HG03060 (cell line): ENCODE data around the gene MED29.
"Not testable (repeated sequence)": the region's sequence is repeated elsewhere in the genome, so short reads cannot be mapped to it uniquely, and the experiment has no call there.

Experiments used
- ATAC-seq: cut with Tn5 transposase; IDR thresholded peaks from one replicate; pipeline ENCODE4 v1.9.1; 2021; ENCODE audit warnings: low read depth, moderate number of reproducible peaks; ENCODE audit not compliant: unreplicated experiment

MED29 gene

DNA sequence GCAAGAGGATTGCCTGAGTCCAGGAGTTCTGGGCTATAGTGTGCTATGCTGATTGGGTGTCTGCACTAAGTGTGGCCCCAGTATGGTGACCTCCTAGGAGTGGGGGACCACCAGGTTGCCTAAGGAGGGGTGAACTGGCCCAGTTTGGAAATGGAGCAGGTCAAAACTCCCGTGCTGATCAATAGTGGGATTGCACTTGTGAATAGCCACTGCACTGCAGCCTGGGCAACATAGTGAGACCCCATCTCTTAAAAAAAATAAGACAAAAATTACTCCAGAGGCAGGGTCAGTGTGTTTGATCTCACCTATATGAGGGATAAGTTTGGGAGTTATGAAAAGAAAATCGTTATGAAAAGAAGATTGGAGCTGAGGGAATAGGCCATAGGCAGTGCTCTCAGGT lies 22.0 kb upstream of the MED29 start:
- ATAC-seq: no peak

- ATAC-seq: no peak
Observed at GRCh38 chr19:39370735-39371134, 20.4 kb upstream of the MED29 start.

DNA sequence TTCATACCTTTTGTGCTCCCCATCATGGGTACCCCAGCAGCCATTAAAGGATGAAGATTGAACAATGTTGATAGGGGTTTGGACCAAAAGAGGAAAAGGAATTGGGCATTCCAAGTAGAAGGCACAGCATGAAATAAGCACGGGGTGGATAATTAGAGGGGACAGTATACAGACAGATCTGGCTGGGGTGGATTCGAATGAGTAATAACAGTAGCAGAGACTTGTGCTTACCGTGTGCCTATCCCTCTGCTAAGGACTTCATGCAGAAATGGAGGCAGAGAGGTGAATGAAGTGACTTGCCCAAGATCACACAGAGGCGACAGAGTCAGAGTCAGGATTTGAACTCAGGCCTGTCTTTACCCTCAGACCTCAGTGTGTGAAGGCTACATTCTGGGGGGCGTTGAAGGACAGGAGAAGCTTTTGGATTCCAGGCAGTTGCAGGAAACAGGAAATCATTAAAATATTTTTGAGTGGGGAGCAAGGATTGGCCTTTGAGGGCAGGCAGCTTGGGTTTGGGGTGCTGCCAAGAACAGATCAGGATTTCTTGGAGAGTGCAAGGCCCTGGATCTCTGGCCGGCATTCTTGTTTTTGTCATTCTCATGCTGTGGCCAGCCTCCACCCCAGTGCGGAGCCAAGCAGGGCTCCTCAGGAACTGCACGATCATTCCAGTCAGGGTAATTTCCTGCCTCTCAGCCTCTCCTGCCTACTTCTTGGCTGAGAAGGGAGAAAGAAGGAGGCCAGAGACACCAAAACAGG lies 19.0 kb upstream of the MED29 start:
- no peak for ATAC-seq

DNA sequence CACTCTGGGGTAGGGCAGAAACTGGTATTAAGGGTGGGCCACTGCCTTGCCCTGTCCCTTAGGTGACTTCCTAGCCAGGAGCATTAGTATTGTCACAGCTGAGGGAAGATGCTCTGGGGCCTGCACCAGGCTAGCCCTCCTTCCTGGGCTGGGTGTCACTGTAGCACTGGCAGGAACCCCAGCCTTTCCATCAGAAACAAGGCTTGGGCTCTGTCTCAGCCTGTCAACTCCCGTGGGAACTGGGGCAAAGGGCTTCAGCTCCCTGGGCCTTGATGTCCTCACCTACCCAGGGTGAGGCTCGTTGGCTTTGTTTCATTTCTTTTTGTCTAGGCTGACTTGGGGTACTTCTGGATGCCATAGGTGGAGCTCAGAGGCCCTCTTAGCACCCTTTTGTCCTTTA lies 18.2 kb upstream of the MED29 start:
- ATAC-seq: no peak

DNA sequence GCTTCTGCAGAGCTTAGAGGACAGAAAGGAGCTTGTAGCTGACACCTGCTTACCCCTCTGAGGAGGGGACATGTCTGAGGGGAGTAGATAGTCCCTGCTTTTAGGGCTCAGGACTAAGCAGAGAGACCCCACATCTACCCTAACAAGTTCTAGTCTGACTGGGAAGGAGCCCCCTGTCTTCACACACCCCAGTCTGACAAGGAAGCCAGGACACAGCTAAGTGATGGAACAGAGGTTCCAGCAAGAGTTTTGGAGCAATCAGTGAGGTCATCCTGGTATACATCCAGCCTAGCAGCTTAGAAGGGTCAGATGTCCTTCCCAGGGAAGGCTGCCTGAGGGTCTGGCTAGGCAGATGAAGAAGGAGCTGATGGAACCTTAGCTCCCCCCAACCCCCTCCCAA lies 15.2 kb upstream of the MED29 start:
- no peak for ATAC-seq

GRCh38 chr19:39377373-39378362 lies 13.5 kb upstream of the MED29 start:
- ATAC-seq: no peak

- ATAC-seq: not testable (repeated sequence)
Observed at GRCh38 chr19:39379366-39379765, 11.8 kb upstream of the MED29 start.

GRCh38 chr19:39379865-39380396 lies 11.2 kb upstream of the MED29 start:
- no peak for ATAC-seq

GRCh38 chr19:39380521-39381502 lies 10.4 kb upstream of the MED29 start:
- no peak for ATAC-seq

DNA sequence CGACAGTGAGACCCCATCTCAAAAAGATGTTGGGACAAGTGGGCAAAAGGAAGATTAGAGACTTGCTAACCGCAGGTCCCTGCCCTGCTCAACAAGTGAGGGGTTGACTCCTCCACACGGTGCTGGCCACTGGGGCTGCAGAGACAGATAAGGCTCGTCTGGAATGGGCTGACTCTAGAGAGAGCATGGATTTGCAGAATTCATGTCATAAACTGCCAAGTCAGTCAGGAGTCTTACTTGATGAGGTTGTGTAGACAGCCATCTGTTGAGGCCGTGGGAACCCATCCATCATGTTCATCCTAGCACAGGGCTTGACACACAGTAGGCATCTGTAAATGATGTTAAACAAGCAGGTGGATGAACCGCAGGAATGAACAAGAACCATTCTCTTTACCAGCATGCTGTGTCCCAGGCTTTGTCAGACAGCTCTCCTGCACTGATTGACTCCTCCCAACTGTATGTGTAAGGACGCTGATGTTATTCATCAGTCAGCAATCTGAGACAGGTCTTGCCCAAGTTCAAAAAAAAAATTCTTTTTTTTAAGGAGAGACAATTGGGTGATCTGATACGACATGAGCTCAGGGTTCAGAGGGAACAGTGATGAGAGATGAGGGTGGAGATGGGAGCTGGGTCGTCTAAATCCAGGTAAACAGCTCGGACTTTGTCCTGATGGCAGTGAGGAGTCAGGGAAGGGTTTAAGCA lies 9.1 kb upstream of the MED29 start:
- ATAC-seq: no peak

GRCh38 chr19:39382991-39383828 lies 8.0 kb upstream of the MED29 start:
- no peak for ATAC-seq

DNA sequence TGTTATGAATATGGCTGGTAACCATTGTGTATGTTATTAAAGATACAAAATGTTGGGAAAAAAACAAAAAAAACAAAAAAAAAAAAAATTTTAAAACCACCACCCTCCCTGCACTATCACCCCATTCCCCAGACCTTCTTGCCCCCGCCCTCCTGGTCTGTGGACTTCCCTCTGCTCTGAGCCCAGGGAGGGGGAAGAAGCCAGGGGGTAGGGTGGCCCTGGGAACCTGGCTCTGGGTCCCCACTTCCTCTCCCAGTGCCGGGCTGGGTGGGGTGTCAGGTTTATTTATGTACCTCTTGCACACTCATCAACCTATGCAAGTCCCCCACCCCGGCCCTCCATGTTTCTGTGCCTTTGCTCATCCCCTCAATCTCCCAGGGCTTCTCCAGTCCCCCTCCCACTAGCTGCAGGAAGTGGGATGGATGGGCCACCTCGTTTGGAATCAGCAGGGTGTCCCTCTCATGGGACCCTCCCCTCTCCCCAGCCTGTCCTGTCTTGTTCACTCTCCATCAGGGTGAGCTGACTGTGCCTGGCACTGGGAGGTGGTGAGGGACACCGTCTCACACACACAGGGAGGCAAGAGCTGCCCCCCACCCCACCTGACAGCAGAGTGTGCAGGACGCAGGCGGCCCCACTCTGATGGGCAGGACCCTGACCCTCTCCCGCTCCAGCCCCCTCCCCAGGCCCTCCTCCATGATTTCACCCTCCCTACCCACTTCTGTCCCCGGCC lies 6.2 kb upstream of the MED29 start:
- ATAC-seq: no peak

DNA sequence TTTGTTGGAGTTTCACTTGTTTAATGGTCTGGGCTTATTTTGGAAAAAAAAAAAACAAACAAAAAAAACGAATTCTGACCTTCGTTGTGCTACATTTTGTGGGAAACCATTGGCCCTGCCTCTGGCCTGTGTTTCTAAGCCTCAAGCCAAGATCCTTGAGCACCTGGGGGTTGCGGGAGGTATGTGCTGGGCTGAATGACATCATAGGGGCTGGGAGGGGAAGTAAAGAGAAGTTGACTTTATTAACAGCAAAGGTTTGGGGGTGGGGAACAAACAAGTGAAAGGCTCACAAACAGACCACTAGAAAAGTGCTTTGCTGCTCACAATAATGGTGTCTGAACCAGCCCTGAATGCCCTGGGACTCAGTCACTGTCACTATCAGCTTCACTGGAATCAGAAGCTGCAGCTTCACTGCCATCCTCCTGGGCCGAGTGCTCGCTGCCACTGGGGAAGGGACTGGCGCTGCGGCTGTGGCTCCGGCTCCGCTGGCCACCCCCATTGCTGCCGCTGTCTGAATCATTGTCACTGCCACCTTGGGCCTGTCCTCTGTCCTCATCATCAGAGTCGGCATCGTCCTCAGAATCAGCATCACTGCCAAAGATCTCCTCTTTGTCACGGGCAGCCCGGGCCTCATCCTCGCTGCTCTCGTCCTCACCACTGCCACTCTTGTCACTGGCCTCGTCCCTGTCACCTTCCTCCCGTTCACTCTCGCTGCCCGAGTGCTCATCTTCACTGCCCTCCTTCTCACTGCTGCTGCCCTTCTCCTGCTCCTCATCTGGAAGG lies 5.4 kb upstream of the MED29 start:
- no peak for ATAC-seq

- ATAC-seq: no peak
Observed at GRCh38 chr19:39386557-39386956, 4.6 kb upstream of the MED29 start.

GRCh38 chr19:39388657-39389056 lies 2.5 kb upstream of the MED29 start:
- ATAC-seq: no peak

DNA sequence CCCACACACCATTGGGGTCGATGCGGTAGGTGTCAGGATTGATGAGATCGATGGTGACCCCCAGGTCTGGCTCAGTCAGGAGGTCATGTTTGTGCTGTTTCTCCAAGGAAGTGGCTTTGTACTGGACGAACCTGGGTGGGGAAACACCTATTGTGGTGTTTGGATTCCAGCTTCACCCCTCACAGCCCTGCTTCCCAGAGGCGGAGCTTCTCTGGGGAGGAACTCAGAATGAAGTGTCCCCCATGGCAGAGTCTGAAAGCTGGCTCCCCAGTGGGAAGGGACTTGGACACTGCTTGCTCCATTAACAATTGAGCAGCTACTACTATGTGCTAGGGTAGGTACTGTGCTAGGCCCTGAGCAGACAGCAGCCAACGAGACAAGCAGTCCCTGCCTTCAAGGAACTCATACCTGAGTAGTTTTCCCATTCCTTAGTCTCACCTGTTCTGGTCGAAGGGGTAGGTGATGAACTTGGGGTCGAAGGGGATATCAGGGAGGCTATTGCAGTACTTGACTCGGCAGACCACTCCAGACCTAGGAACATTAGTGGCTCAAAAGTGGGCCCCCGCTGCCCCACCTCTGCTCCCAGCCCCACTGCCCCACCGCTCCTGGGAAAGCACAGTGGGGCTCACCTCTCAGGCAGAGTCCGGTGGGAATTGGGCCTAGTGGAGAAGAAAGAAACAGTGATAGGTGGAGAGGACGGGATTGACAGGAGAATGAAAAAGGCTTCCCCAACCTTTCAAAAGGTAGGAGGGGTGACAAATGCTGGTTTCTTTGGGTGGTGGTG lies 1.4 kb upstream of the MED29 start:
- no peak for ATAC-seq

DNA sequence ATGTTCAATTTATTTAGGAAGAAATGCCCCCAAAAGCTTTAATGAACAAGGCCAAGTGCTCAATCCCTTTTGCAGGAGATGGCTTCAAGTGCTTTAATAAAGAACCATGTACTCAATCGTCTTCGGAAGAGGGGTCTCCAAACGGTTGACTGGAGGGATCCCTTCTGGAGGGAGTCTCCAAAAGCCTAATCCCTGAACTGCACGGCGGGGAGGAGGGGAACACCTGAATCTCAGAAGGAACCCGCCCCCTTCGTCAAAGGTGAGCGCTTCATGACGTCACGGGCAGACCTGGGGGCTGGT lies 777 bp upstream of the MED29 start:
- no peak for ATAC-seq
